H1 (cell line): ENCODE results near the gene MORN4. TPM values are rescaled to one million over a fixed set of nuclear protein-coding genes. Genes with fewer than 3 reads are reported as not detected.

Source experiments
- CTCF ChIA-PET: fragments of 300-600 bp; sonication (Branson Sonifier 250); formaldehyde crosslinking; loops from one replicate; lab custom pipeline; 2021; ENCODE audit not compliant: partially characterized antibody; lab: Charles Lee
- POLR2A ChIA-PET: fragments of 300-600 bp; sonication (Branson Sonifier 250); formaldehyde crosslinking; loops from one replicate; lab custom pipeline; 2021; ENCODE audit warnings: inconsistent platforms; ENCODE audit not compliant: partially characterized antibody; lab: Charles Lee
- DNase-seq, 2 experiments: peaks; one replicate each; pipeline versions ENCODE4 v3.0.0 to v3.0.0-alpha.2; 2010 to 2022; ENCODE audit warnings: low spot score in 2 of 2, low read depth in 1 of 2, mixed read lengths in 1 of 2
- FAIRE-seq: peaks from 2 replicates; lab custom pipeline; 2011; peaks lifted over from hg19 to GRCh38; lab: Jason Lieb, UNC
- H2AFZ ChIP-seq: 2 replicates; pipeline ENCODE4 v1.8.1; 2012; ENCODE audit warnings: low read length, inconsistent platforms
- H2AK5ac ChIP-seq: 2 replicates; pipeline ENCODE4 v1.6.1; 2013; ENCODE audit warnings: low read depth, low read length
- H2BK120ac ChIP-seq: replicated peaks from 2 replicates; pipeline ENCODE3; 2013; ENCODE audit warnings: low read depth, low read length, inconsistent platforms
- H2BK12ac ChIP-seq: 2 replicates; pipeline ENCODE4 v1.6.1; 2013; ENCODE audit warnings: low read depth, low read length
- H2BK15ac ChIP-seq: 2 replicates; pipeline ENCODE4 v1.6.1; 2013; ENCODE audit warnings: low read length
- H2BK20ac ChIP-seq: 2 replicates; pipeline ENCODE4 v1.6.1; 2013; ENCODE audit warnings: low read length
- H2BK5ac ChIP-seq: 2 replicates; pipeline ENCODE4 v1.6.1; 2013; ENCODE audit warnings: low read depth, low read length
- H3K14ac ChIP-seq: 2 replicates; pipeline ENCODE4 v1.6.1; 2013; ENCODE audit warnings: inconsistent platforms; ENCODE audit not compliant: insufficient read length
- H3K18ac ChIP-seq: 2 replicates; pipeline ENCODE4 v1.6.1; 2013; ENCODE audit warnings: low read length; ENCODE audit errors: extremely low read depth
- H3K23ac ChIP-seq: 2 replicates; pipeline ENCODE4 v1.6.1; 2013; ENCODE audit warnings: inconsistent platforms; ENCODE audit not compliant: insufficient read length
- H3K23me2 ChIP-seq: 2 replicates; pipeline ENCODE4 v1.6.1; 2013; ENCODE audit warnings: low read depth, low read length
- H3K27ac ChIP-seq: 2 replicates; pipeline ENCODE4 v1.6.1; 2011; ENCODE audit warnings: low read depth, low read length, inconsistent platforms
- H3K27me3 ChIP-seq, 4 experiments: replicated peaks in 1 of 4; 1 replicate in 1 of 4; 2 replicates in 3 of 4; pipeline versions ENCODE4 v1.6.1 to v1.8.1; 2011 to 2013; ENCODE audit warnings: low read length in 3 of 4, mild to moderate bottlenecking in 3 of 4, inconsistent platforms in 2 of 4, mixed read lengths in 2 of 4, moderate library complexity in 1 of 4; ENCODE audit not compliant: control insufficient read depth in 3 of 4, insufficient read depth in 3 of 4; ENCODE audit errors: extremely low read depth in 1 of 4
- H3K36me3 ChIP-seq, 4 experiments: 2 replicates each; pipeline versions ENCODE4 v1.6.1 to v1.8.1; 2011 to 2013; ENCODE audit warnings: mild to moderate bottlenecking in 4 of 4, low read length in 3 of 4, moderate library complexity in 2 of 4, control low read depth in 1 of 4, inconsistent platforms in 1 of 4; ENCODE audit not compliant: insufficient read depth in 4 of 4, control insufficient read depth in 2 of 4
- H3K4ac ChIP-seq: replicated peaks from 2 replicates; pipeline ENCODE3; 2013; ENCODE audit warnings: low read length, low read depth, mixed read lengths, inconsistent platforms; ENCODE audit not compliant: insufficient read length
- H3K4me1 ChIP-seq, 4 experiments: replicated peaks in 1 of 4; 1 replicate in 1 of 4; 2 replicates in 3 of 4; pipeline versions ENCODE4 v1.6.1 to v1.8.1; 2011 to 2013; ENCODE audit warnings: low read length in 3 of 4, inconsistent platforms in 2 of 4, mixed read lengths in 1 of 4; ENCODE audit not compliant: insufficient read depth in 4 of 4, control insufficient read depth in 3 of 4
- H3K4me2 ChIP-seq, 2 experiments: 2 replicates each; pipeline versions ENCODE4 v1.6.1 to v1.8.1; 2011 to 2013; ENCODE audit warnings: low read depth in 2 of 2, low read length in 2 of 2, control low read depth in 1 of 2, inconsistent platforms in 1 of 2, mild to moderate bottlenecking in 1 of 2; ENCODE audit not compliant: insufficient read depth in 1 of 2
- H3K4me3 ChIP-seq, 4 experiments: fragments of 200-600, 300-600 bp in 1 of 4; sonication (generic), shearing (Covaris generic), sonication (Bioruptor Twin) in 1 of 4; 2 replicates each; pipeline versions ENCODE4 v1.5.1 to v1.8.1; 2011 to 2016; ENCODE audit warnings: low read length in 4 of 4, low read depth in 3 of 4, control low read depth in 2 of 4, inconsistent platforms in 2 of 4, mild to moderate bottlenecking in 2 of 4, mixed read lengths in 1 of 4, moderate library complexity in 1 of 4; ENCODE audit not compliant: insufficient read depth in 2 of 4; ENCODE audit errors: extremely low read depth in 1 of 4
- H3K56ac ChIP-seq: replicated peaks from 2 replicates; pipeline ENCODE3; 2013; ENCODE audit warnings: low read depth, mild to moderate bottlenecking, mixed read lengths, low read length, inconsistent platforms; ENCODE audit not compliant: insufficient read length
- H3K79me1 ChIP-seq: 2 replicates; pipeline ENCODE4 v1.6.1; 2013; ENCODE audit warnings: low read depth, low read length, control low read depth
- H3K79me2 ChIP-seq, 2 experiments: 2 replicates each; pipeline versions ENCODE4 v1.6.1 to v1.8.1; 2012 to 2013; ENCODE audit warnings: low read length in 2 of 2, mild to moderate bottlenecking in 2 of 2, inconsistent platforms in 1 of 2; ENCODE audit not compliant: insufficient read depth in 2 of 2, control insufficient read depth in 1 of 2
- H3K9ac ChIP-seq, 4 experiments: replicated peaks in 1 of 4; 1 replicate in 1 of 4; 2 replicates in 3 of 4; pipeline versions ENCODE4 v1.6.1 to v1.8.1; 2011 to 2013; ENCODE audit warnings: low read depth in 3 of 4, low read length in 3 of 4, control low read depth in 2 of 4, mild to moderate bottlenecking in 2 of 4, moderate library complexity in 2 of 4, inconsistent platforms in 1 of 4; ENCODE audit errors: extremely low read depth in 1 of 4
- H3K9me3 ChIP-seq, 2 experiments: 2 replicates each; pipeline versions ENCODE4 v1.6.1 to v1.8.1; 2012 to 2013; ENCODE audit warnings: mild to moderate bottlenecking in 2 of 2, moderate library complexity in 2 of 2, control low read depth in 1 of 2, inconsistent platforms in 1 of 2, low read depth in 1 of 2, low read length in 1 of 2, mixed read lengths in 1 of 2; ENCODE audit not compliant: insufficient read depth in 2 of 2
- H4K20me1 ChIP-seq, 2 experiments: replicated peaks in 1 of 2; 2 replicates each; pipeline versions ENCODE3 to v1.8.1; 2011 to 2013; ENCODE audit warnings: inconsistent platforms in 2 of 2, low read length in 2 of 2, mild to moderate bottlenecking in 1 of 2; ENCODE audit not compliant: insufficient read depth in 2 of 2, control insufficient read depth in 1 of 2
- H4K5ac ChIP-seq: 2 replicates; pipeline ENCODE4 v1.6.1; 2013; ENCODE audit warnings: low read length, low read depth, mixed read lengths, inconsistent platforms; ENCODE audit not compliant: insufficient read length
- H4K8ac ChIP-seq: 2 replicates; pipeline ENCODE4 v1.8.0; 2013; ENCODE audit warnings: mild to moderate bottlenecking, moderate library complexity, low read length, inconsistent platforms; ENCODE audit not compliant: insufficient read depth; ENCODE audit errors: extremely low read depth
- H4K91ac ChIP-seq: replicated peaks from 2 replicates; pipeline ENCODE3; 2013; ENCODE audit warnings: low read length, mixed read lengths, inconsistent platforms; ENCODE audit not compliant: insufficient read length
- POU5F1 ChIP-seq: IDR thresholded peaks from 2 replicates; pipeline ENCODE4 v1.6.1; 2011; ENCODE audit warnings: low read depth, mild to moderate bottlenecking, low read length, moderate library complexity
- WGBS, 2 experiments: shearing (Covaris generic) in 1 of 2; methylation state at CpG; one replicate each; pipeline versions ENCODE4 v1.1.6 to v1.1.7; 2013 to 2015; ENCODE audit warnings: low lambda C conversion rate in 2 of 2, mixed read lengths in 2 of 2, inconsistent platforms in 1 of 2, low coverage in 1 of 2, missing lambda C conversion rate in 1 of 2; ENCODE audit not compliant: insufficient replicate concordance in 2 of 2, insufficient coverage in 1 of 2, insufficient read length in 1 of 2; ENCODE audit errors: extremely low coverage in 1 of 2, missing lambda C conversion rate in 1 of 2; 5-methylcytosine and 5-hydroxymethylcytosine counted together
- polyA plus RNA-seq, 7 experiments: library from polyadenylated mRNA; depleted of rRNA in 3 of 7; stranded (reverse) in 5 of 7; unstranded in 2 of 7; fragments of >200 nt in 5 of 7; fragments of 200-250 nt in 2 of 7; gene quantifications; 1 replicate in 5 of 7; 2 replicates in 1 of 7; 4 replicates in 1 of 7; pipeline versions ENCODE4 v1.2.1 to v1.2.3, GENCODE V29; 2011 to 2013; ENCODE audit warnings: missing spikeins in 2 of 7, mixed read lengths in 2 of 7
- total RNA-seq: library from RNA; stranded (reverse); fragmentation: NEBNext Ultra II Directional; extraction: Animal tissue kit (Norgen Biotek cat#: 25700); gene quantifications from 2 replicates; pipeline ENCODE4 v1.2.1, GENCODE V29; 2021
- TF ChIP-seq, protein P1 (sequence below): IDR thresholded peaks from 2 replicates; pipeline ENCODE4 v1.6.1; 2012; ENCODE audit warnings: inconsistent platforms

The MORN4 gene
- total and polyA plus RNA-seq, 2 of the 8 experiments (the other 6 are each of a cell fraction or from before 2014, with no cell fraction given): 13.6 to 22.0 TPM

DNA sequence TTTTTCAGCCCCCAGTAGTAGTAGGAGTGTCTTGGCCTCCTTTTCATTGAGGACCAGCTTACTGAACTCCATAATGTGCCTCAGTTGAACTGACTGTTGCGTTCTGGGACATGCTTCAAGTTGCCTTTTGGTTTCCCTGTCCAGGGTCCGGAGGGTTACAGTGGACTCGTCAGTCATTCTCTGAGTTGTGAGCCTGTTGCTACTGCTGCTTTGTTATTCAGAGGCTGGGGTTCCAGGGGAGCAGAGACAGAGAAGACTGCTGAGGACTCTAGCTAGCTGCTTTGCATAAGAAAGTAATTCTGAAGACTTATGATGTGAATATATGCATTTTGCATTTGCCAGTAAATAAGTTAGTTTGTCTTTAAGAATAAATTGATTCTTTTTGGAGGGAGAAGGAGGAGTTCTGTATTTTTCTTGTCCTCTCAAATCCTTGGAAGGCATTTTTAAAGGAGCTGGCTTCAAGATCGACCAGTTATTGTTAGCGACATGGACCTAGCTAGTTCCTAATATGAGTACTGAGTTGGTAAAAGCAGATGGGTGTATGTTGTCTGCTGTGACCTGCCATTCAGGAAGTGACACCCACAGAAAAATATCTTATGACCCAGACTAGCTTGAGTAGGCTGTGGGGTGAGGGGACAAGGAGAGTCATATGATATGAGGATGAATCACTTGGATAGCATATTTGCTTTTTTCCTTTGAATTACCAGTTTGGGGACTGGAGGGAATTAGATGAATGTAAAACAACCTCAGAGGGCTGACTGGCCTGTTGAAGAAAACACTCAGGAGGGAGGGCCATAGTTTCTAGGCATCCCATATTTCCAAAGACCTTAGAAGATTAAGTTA is 15.5 kb upstream of the MORN4 start:
- DNase-seq (peak in 1 of 2 experiments; percentile 52), FAIRE-seq (no peak)
- Histone ChIP-seq H3K4me1 (peaks cover 5 to 11% (median 9%) of the 10 kb centered on the region in 4 experiments; a peak in 6 of 7 replicates), H3K9ac (peak overlapping the region in 1 of 4 experiments; percentile 13; a peak in 3 of 7 replicates), H3K79me2 (peaks cover 5 to 40% of the 10 kb centered on the region in 2 experiments; a peak in 3 of 4 replicates), H2BK5ac (peak overlapping the region; percentile 71; the same call in 1 of the 2 replicates), H2AFZ (no peak overlapping the region), H3K36me3 (peaks cover 8 to 40% (median 32%) of the 10 kb centered on the region in 4 experiments), H3K27ac (peak overlapping the region; percentile 25; the same call in 1 of the 2 replicates), H4K91ac (peak overlapping the region; percentile 52), H4K8ac (no peak overlapping the region), H3K23me2 (no peaks in the 10 kb centered on the region), H2BK15ac (peak overlapping the region; percentile 53; the same call in 1 of the 2 replicates), H3K4me3 (peak overlapping the region in 3 of 4 experiments; percentile 28 to 36 (median 34); a peak in 5 of 8 replicates), H2BK12ac (no peak overlapping the region; the same call in 1 of the 2 replicates), H2BK20ac (peak overlapping the region; percentile 88), H3K9me3 (no peaks in the 10 kb centered on the region), H2BK120ac (peak overlapping the region; percentile 58), H4K5ac (peak overlapping the region; percentile 50), H3K56ac (no peak overlapping the region), H3K18ac (peak overlapping the region; percentile 64), H4K20me1 (no peaks in the 10 kb centered on the region), H3K79me1 (no peaks in the 10 kb centered on the region; the same call in 1 of the 2 replicates), H3K4ac (no peak overlapping the region), H2AK5ac (no peak overlapping the region; the same call in 1 of the 2 replicates), H3K23ac (no peak overlapping the region), H3K27me3 (no peaks in the 10 kb centered on the region), H3K4me2 (peak overlapping the region; percentile 73 to 77), H3K14ac (no peak overlapping the region)
- ChIA-PET POLR2A (interaction anchor here (0.6 to 1.3 kb wide), 2 partner anchors 9 to 187 kb away, joined by 3 to 4 read pairs; partner anchors contain the start of gene PI4K2A), CTCF (interaction anchor here (0.7 to 1.9 kb wide), 2 partner anchors 28 to 53 kb away, joined by 3 to 6 read pairs; no protein-coding TSS in a partner anchor)
- peak; percentile 62; the same call in 1 of the 2 replicates for TF ChIP-seq POU5F1
- TF ChIP-seq, protein P1, sequence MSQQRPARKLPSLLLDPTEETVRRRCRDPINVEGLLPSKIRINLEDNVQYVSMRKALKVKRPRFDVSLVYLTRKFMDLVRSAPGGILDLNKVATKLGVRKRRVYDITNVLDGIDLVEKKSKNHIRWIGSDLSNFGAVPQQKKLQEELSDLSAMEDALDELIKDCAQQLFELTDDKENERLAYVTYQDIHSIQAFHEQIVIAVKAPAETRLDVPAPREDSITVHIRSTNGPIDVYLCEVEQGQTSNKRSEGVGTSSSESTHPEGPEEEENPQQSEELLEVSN: no peak
- WGBS, 2 experiments: 23% methylated on average over 5 of the region's 5 CpGs; no CpG with 5 or more reads in 1 of the 2 experiments
